ENCODE results near the gene DTX3.

GRCh38 chr12:57605811-57606311 lies 1.2 kb downstream of the DTX3 start:
- TF ChIP-seq CTCF (IDR thresholded peaks at IDR 0.05), result no peak
- TF ChIP-seq ZFX (IDR thresholded peaks at IDR 0.05; ENCODE audit: borderline replicate concordance), result no peak
